Measurements from ENCODE around the gene PNMA8B. TPM values are rescaled to one million over a fixed set of nuclear protein-coding genes. Genes with fewer than 3 reads are reported as not detected.
A peak's percentile ranks its signal among the peaks of the same experiment; 100 is the strongest.

Gene PNMA8B, protein sequence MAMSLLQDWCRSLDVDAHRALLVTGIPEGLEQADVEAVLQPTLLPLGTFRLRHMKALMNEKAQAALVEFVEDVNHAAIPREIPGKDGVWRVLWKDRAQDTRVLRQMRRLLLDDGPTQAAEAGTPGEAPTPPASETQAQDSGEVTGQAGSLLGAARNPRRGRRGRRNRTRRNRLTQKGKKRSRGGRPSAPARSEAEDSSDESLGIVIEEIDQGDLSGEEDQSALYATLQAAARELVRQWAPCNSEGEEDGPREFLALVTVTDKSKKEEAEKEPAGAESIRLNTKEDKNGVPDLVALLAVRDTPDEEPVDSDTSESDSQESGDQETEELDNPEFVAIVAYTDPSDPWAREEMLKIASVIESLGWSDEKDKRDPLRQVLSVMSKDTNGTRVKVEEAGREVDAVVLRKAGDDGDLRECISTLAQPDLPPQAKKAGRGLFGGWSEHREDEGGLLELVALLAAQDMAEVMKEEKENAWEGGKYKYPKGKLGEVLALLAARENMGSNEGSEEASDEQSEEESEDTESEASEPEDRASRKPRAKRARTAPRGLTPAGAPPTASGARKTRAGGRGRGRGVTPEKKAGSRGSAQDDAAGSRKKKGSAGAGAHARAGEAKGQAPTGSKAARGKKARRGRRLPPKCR
- total RNA-seq (1 to 10 TPM; 1.2 TPM), polyA plus RNA-seq (under 1 TPM; 0.24 to 0.34 TPM)

DNA sequence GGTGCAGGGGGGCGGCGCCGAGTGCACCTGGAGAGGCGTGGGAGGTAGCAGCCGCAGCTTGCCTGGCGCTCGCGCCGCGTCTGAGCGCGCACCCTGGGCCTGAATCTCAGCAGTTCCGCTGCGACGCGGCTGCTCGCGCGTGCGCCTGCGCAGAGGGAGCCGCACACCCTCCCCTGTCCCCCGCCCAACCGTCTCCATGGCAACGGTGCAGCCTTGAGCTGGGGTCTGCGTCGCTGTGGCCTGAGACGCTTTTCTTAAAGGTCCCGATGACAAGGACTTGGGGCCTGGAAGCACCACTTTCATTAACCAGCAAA, at the start of gene PNMA8B:
Gene PNMA8B, minus strand, starts transcription at position 82 of the 314 bp plus-strand sequence. CDS start 402 bp downstream, outside the sequence.
- peaks cover 22% of the 10 kb centered on the region for H3K4me1 ChIP-seq (ENCODE audit: insufficient read depth, low read length)
- H3K27ac ChIP-seq (ENCODE audit: low read depth, low read length) = no peak within 1 kb of the TSS
- peak in 2 of 5 donors; percentile 44 to 46 for DNase-seq
- peak within 1 kb of the TSS; percentile 46 to 84 (median 80) for H3K4me3 Mint-ChIP-seq
- H3K36me3 ChIP-seq (ENCODE audit: insufficient read depth, low read length) = no peaks in the 10 kb centered on the region
- peaks cover 5 to 26% (median 15%) of the 10 kb centered on the region in 4 donors for H3K4me1 Mint-ChIP-seq
- no peaks in the 10 kb centered on the region for H3K36me3 Mint-ChIP-seq
- intact Hi-C loops (cut with micrococcal nuclease) = no loop called here
- ChIA-PET CTCF (ENCODE audit: partially characterized antibody) (no interaction called here), POLR2A (ENCODE audit: partially characterized antibody) (no interaction called here)
- peaks cover 17% of the 10 kb centered on the region for H3K27me3 ChIP-seq (ENCODE audit: insufficient read depth, low read length)
- H3K9me3 ChIP-seq (ENCODE audit: control insufficient read depth in 1 of 2, low read length in 2 of 2) = no peaks in the 10 kb centered on the region
- no peak within 1 kb of the TSS for H3K4me3 ChIP-seq (ENCODE audit: low read length in 2 of 2)
- H3K27ac Mint-ChIP-seq = peak within 1 kb of the TSS in 1 of 7 donors; percentile 48
- peaks cover 21 to 40% of the 10 kb centered on the region in 2 donors for H3K27me3 Mint-ChIP-seq
- no peaks in the 10 kb centered on the region for H3K9me3 Mint-ChIP-seq

DNA sequence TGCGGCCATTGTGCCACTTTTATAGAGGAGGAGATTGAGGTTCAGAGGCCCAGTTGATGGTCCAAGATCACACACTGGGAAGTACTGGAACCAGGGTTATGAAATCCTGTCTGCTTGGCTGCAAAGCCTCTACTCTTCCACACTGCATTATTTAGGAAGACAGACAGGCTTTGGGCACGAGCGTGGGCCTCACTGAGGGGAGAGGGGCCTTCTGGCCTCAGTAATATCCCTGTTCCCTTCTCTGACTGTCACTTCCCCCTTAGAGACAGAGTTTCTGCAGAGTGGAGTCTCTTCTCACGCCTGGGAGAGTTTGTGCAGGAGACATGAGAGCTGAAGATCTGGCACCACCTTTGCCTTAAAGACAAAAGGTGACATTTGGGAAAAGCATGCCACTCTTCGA, 49.0 kb upstream of the PNMA8B start:
- Histone ChIP-seq H3K27me3 (ENCODE audit: insufficient read depth, low read length) (no peaks in the 10 kb centered on the region), H3K36me3 (ENCODE audit: insufficient read depth, low read length) (no peaks in the 10 kb centered on the region), H3K4me3 (ENCODE audit: low read length in 2 of 2) (no peak overlapping the region), H3K9me3 (ENCODE audit: control insufficient read depth in 1 of 2, low read length in 2 of 2) (no peaks in the 10 kb centered on the region), H3K27ac (ENCODE audit: low read depth, low read length) (no peak overlapping the region), H3K4me1 (ENCODE audit: insufficient read depth, low read length) (peaks cover 3% of the 10 kb centered on the region)
- H3K4me1 Mint-ChIP-seq = peaks cover 0 to 5% (median 4%) of the 10 kb centered on the region in 4 donors
- H3K27ac Mint-ChIP-seq = no peak overlapping the region
- ChIA-PET CTCF (ENCODE audit: partially characterized antibody) (interaction anchor here (0.7 to 6.2 kb wide), 4 partner anchors 16 to 33 kb away, joined by 3 to 77 read pairs (median 54); no protein-coding TSS in a partner anchor), POLR2A (ENCODE audit: partially characterized antibody) (interaction anchor here (1.1 kb wide), 1 partner anchor 66 kb away, joined by 4 read pairs; no protein-coding TSS in a partner anchor)
- H3K4me3 Mint-ChIP-seq = no peak overlapping the region
- intact Hi-C loops (cut with micrococcal nuclease) = no loop called here
- no peak for DNase-seq
- no peaks in the 10 kb centered on the region for H3K36me3 Mint-ChIP-seq
- H3K9me3 Mint-ChIP-seq = peaks cover 0 to 4% (median 3%) of the 10 kb centered on the region in 8 donors
- peaks cover 0 to 2% of the 10 kb centered on the region in 2 donors for H3K27me3 Mint-ChIP-seq

DNA sequence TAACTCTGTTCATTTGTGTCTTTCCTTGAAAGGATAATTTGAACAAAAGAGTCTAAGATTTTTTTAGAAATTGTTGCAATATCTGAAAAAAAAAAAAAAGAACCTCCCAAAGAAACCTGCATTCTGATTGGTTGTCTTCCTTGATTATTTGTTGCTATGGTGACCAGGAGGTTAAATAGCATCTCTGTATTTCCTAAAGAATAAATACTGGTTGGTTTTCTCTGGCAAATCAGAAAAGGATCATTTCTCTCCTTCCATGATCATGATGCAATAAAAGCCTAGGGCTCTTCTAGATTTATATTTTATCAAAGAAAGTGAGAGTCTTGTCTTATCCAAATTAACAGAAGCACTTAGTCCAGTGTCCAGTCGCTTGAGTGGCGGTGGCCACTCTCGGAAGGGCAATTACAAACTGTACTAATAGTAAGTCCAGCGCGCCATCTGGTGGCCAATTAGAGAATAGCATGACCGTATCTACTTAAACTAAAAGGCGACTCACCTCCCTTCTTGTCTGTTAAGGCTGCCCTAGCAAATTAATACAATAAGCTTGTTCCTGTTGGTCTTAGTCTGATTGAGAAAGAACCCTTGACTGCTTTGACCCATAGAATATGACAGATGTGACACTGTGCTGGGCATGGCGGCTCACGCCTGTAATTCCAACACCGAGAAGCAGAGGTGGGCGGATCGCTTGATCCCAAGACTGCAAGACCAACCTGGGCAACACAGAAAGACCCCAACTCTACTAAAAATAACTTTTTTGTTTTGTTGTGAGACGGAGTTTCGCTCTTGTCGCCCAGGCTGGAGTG, 47.0 kb upstream of the PNMA8B start:
- Histone ChIP-seq H3K9me3 (ENCODE audit: control insufficient read depth in 1 of 2, low read length in 2 of 2) (no peaks in the 10 kb centered on the region), H3K36me3 (ENCODE audit: insufficient read depth, low read length) (no peaks in the 10 kb centered on the region), H3K27me3 (ENCODE audit: insufficient read depth, low read length) (no peaks in the 10 kb centered on the region), H3K4me3 (ENCODE audit: low read length in 2 of 2) (no peak overlapping the region), H3K27ac (ENCODE audit: low read depth, low read length) (no peak overlapping the region), H3K4me1 (ENCODE audit: insufficient read depth, low read length) (peaks cover 3% of the 10 kb centered on the region)
- peak; percentile 62 to 81 (median 66) for DNase-seq
- H3K4me3 Mint-ChIP-seq = no peak overlapping the region
- no peaks in the 10 kb centered on the region for H3K9me3 Mint-ChIP-seq
- H3K36me3 Mint-ChIP-seq = no peaks in the 10 kb centered on the region
- peaks cover 1 to 6% (median 5%) of the 10 kb centered on the region in 4 donors for H3K4me1 Mint-ChIP-seq
- ChIA-PET POLR2A (ENCODE audit: partially characterized antibody) (interaction anchor here (0.6 to 1.2 kb wide), 2 partner anchors 58 to 186 kb away, joined by 4 to 6 read pairs; partner anchors contain the start of gene CALM3), CTCF (ENCODE audit: partially characterized antibody) (interaction anchor here (0.6 to 6.2 kb wide), 18 partner anchors 8 to 452 kb away, joined by 3 to 77 read pairs (median 4); no protein-coding TSS in a partner anchor)
- H3K27ac Mint-ChIP-seq = peak overlapping the region in 1 of 7 donors; percentile 16
- intact Hi-C loops (cut with micrococcal nuclease) = loop anchor here (1.0 to 2.0 kb wide), 4 partner anchors 13 to 148 kb away; no protein-coding TSS in a partner anchor
- peaks cover 0 to under 1% of the 10 kb centered on the region in 2 donors for H3K27me3 Mint-ChIP-seq

DNA sequence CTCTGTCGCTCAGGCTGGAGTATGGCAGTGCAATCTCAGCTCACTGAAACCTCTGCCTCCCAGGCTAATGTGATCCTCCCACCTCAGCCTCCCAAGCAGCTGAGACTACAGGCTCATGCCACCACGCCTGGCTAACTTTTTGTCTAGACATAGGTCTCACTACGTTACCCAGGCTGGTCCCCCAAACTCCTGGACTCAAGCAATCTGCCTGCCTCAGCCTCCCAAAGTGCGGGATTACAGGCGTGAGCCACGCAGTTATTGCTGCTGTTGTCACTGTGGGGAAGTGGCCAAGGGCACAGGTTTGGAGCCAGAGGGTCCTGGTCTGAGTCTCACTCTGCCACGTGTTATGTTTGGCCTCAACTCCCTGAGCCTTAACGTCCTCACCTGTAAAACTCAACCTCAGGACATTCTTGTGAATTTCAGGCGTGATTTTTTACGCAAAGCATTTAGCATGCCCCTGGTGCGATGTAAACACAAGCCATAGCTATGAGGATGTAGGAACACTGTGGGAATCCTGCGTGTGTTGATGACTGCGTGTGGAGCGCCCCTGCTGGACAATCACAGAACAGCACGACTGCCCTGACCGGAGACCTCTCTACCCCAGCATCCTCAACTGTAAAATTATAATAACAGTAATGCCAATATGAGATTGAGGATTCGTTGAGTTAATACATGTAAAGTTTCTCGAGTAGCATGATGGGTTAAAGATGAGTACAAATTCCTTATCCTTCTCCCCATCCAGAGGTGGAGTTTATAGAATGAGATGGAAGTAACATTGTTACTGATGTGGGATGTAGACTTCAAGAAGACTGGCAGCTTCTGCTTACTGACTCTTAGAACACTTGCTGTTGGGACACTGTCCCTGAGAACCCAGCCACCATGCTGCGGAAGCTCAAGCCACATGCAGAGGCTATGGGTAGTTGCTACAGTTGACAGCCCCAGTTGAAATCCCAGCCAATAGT, 41.8 kb upstream of the PNMA8B start:
- POLR2A ChIA-PET (ENCODE audit: partially characterized antibody) = no interaction called here
- Histone ChIP-seq H3K9me3 (ENCODE audit: control insufficient read depth in 1 of 2, low read length in 2 of 2) (no peaks in the 10 kb centered on the region), H3K4me3 (ENCODE audit: low read length in 2 of 2) (no peak overlapping the region), H3K27ac (ENCODE audit: low read depth, low read length) (no peak overlapping the region), H3K27me3 (ENCODE audit: insufficient read depth, low read length) (no peaks in the 10 kb centered on the region), H3K36me3 (ENCODE audit: insufficient read depth, low read length) (no peaks in the 10 kb centered on the region), H3K4me1 (ENCODE audit: insufficient read depth, low read length) (peaks cover under 1% of the 10 kb centered on the region)
- peak in 4 of 5 donors; percentile 45 to 53 (median 48) for DNase-seq
- H3K4me1 Mint-ChIP-seq = peaks cover under 1 to 5% (median 3%) of the 10 kb centered on the region in 4 donors
- H3K4me3 Mint-ChIP-seq = no peak overlapping the region
- CTCF ChIA-PET (ENCODE audit: partially characterized antibody) = interaction anchor here (0.7 to 5.1 kb wide), 23 partner anchors 8 to 495 kb away, joined by 3 to 62 read pairs (median 4); partner anchors contain the start of gene DACT3
- H3K27me3 Mint-ChIP-seq = peaks cover 0 to 5% of the 10 kb centered on the region in 2 donors
- H3K9me3 Mint-ChIP-seq = no peaks in the 10 kb centered on the region
- peak overlapping the region in 1 of 7 donors; percentile 1 for H3K27ac Mint-ChIP-seq
- intact Hi-C loops (cut with micrococcal nuclease) = no loop called here
- H3K36me3 Mint-ChIP-seq = no peaks in the 10 kb centered on the region

DNA sequence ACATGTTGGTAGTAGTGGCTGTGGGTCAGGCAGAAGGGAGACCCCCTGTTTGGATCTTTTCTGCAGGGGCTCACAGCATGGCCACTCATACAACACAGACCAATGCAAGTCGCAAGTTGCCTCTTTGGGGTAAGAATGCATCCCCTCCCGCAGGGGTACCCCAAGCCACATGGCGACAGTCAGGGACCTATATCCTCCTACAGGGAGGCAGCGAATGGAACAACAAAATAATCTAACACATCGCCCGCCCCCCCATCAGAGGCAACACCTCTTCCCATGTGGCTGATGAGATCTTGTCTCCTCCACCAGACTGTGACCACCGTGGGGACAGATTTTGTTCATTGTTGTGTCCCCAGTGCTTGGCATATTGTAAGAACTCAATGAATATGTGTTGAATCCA, 40.7 kb upstream of the PNMA8B start:
- H3K36me3 ChIP-seq (ENCODE audit: insufficient read depth, low read length) = no peaks in the 10 kb centered on the region
- no peak overlapping the region for H3K27ac ChIP-seq (ENCODE audit: low read depth, low read length)
- no peaks in the 10 kb centered on the region for H3K36me3 Mint-ChIP-seq
- ChIA-PET POLR2A (ENCODE audit: partially characterized antibody) (no interaction called here), CTCF (ENCODE audit: partially characterized antibody) (interaction anchor here (0.6 to 5.1 kb wide), 9 partner anchors 9 to 500 kb away, joined by 3 to 62 read pairs (median 7); no protein-coding TSS in a partner anchor)
- H3K27me3 ChIP-seq (ENCODE audit: insufficient read depth, low read length) = no peaks in the 10 kb centered on the region
- peaks cover 0 to 5% (median 2%) of the 10 kb centered on the region in 4 donors for H3K4me1 Mint-ChIP-seq
- intact Hi-C loops (cut with micrococcal nuclease) = no loop called here
- no peak overlapping the region for H3K27ac Mint-ChIP-seq
- H3K4me1 ChIP-seq (ENCODE audit: insufficient read depth, low read length) = no peaks in the 10 kb centered on the region
- no peak overlapping the region for H3K4me3 Mint-ChIP-seq
- H3K4me3 ChIP-seq (ENCODE audit: low read length in 2 of 2) = no peak overlapping the region
- H3K9me3 Mint-ChIP-seq = no peaks in the 10 kb centered on the region
- peaks cover 0 to 5% of the 10 kb centered on the region in 2 donors for H3K27me3 Mint-ChIP-seq
- no peaks in the 10 kb centered on the region for H3K9me3 ChIP-seq (ENCODE audit: control insufficient read depth in 1 of 2, low read length in 2 of 2)
- DNase-seq = no peak

DNA sequence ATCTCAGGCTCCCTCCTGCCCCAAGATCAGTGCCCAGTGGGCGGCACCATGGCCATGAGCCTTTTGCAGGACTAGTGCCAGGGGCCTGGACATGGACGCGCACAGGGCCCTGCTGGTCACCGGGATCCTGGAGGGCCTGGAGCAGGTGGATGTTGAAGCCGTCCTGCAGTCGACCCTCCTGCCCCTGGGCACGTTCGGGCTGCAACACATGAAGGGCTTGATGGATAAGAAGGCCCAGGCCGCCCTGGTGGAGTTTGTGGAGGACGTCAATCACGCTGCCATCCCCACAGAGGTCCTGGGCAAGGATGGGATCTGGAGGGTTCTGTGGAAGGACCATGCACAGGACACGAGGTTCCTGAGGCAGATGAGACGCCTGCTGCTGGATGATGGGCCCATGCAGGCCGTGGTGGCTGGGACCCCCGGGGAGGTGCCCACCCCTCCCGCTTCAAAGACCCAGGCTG, 38.0 kb upstream of the PNMA8B start:
- H3K27me3 ChIP-seq (ENCODE audit: insufficient read depth, low read length) = no peaks in the 10 kb centered on the region
- H3K4me3 ChIP-seq (ENCODE audit: low read length in 2 of 2) = no peak overlapping the region
- intact Hi-C loops (cut with micrococcal nuclease) = no loop called here
- CTCF ChIA-PET (ENCODE audit: partially characterized antibody) = interaction anchor here (1.0 to 1.7 kb wide), 3 partner anchors 9 to 10 kb away, joined by 4 to 7 read pairs (median 6); no protein-coding TSS in a partner anchor
- H3K36me3 ChIP-seq (ENCODE audit: insufficient read depth, low read length) = no peaks in the 10 kb centered on the region
- no peak overlapping the region for H3K27ac Mint-ChIP-seq
- no peaks in the 10 kb centered on the region for H3K9me3 ChIP-seq (ENCODE audit: control insufficient read depth in 1 of 2, low read length in 2 of 2)
- no peaks in the 10 kb centered on the region for H3K36me3 Mint-ChIP-seq
- DNase-seq = no peak
- no peak overlapping the region for H3K27ac ChIP-seq (ENCODE audit: low read depth, low read length)
- peaks cover 13% of the 10 kb centered on the region for H3K4me1 ChIP-seq (ENCODE audit: insufficient read depth, low read length)
- POLR2A ChIA-PET (ENCODE audit: partially characterized antibody) = no interaction called here
- peaks cover 8 to 17% (median 14%) of the 10 kb centered on the region in 4 donors for H3K4me1 Mint-ChIP-seq
- H3K9me3 Mint-ChIP-seq = no peaks in the 10 kb centered on the region
- no peak overlapping the region for H3K4me3 Mint-ChIP-seq
- peaks cover 0 to 5% of the 10 kb centered on the region in 2 donors for H3K27me3 Mint-ChIP-seq

All from CD4-positive, alpha-beta memory T cell (primary cell).